Subcutaneous adipose tissue (tissue), 4 donors: ENCODE measurements around the gene WDFY3. TPM values are rescaled to one million over a fixed set of nuclear protein-coding genes. Genes with fewer than 3 reads are reported as not detected.

Experiments used
- CTCF ChIP-seq: fragments of 450-650 bp; IDR thresholded peaks from one replicate; pipeline ENCODE4 v1.5.1; 2016; ENCODE audit warnings: low read depth, mild to moderate bottlenecking, control low read depth, antibody characterized with exemption, moderate library complexity
- total RNA-seq, 4 donors: library from RNA; depleted of rRNA; stranded (reverse); fragments of >200 nt; gene quantifications; one replicate each; pipeline ENCODE4 v1.1.0, GENCODE V29; 2016

WDFY3 gene
- total RNA-seq, 4 donors from 2014 or later, result 80.3 to 167 (median 146) TPM

GRCh38 chr4:84673475-84674240 lies 292.8 kb downstream of the WDFY3 start:
- TF ChIP-seq CTCF, result no peak

DNA sequence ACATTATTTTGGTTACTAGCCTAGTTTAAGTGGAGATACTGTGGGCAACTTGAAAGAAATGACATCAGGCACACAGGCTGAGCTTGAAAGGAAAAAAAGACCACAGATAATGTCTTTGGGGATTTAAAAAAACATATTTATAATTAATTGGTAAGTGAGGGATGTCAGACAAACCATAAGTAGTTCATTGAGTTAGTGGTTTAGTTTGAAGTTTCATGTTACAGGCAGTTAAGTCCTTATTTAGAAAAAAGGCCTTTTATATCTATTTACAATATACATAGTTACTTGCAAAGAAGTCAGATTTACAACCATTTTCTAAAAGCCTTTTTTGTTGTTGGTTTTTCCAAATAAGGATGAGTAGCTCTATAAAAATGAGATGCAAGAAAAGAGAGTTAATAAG lies 294.3 kb downstream of the WDFY3 start:
- no peak for TF ChIP-seq CTCF

- TF ChIP-seq CTCF, result no peak
Measured at GRCh38 chr4:84669201-84669600, 297.3 kb downstream of the WDFY3 start.

DNA sequence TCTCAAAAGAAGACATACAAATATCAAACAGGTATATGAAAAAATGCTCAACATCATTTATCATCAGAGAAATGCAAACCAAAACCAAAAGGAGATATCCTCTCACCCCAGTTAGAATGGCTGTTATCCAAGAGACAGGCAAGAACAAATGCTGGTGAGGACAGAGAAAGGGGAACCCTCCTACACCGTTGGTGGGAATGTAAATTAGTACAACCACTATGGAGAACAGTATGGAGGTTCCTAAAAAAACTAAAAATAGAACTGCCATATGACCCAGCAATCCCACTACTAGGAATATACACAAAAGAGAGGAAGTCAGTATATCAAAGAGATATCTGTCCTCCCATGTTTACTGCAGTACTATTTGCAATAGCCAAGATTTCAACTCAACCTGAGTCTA lies 300.1 kb downstream of the WDFY3 start:
- no peak for TF ChIP-seq CTCF

GRCh38 chr4:84661191-84661939 lies 305.1 kb downstream of the WDFY3 start:
- no peak for TF ChIP-seq CTCF

- no peak for TF ChIP-seq CTCF
Measured at GRCh38 chr4:84660606-84661005, 305.9 kb downstream of the WDFY3 start.

GRCh38 chr4:84652478-84652877 lies 314.0 kb downstream of the WDFY3 start:
- no peak for TF ChIP-seq CTCF
